Spleen (tissue), 11 donors: Measurements from ENCODE around the gene DHRSX. TPM values are rescaled to one million over a fixed set of nuclear protein-coding genes. Genes with fewer than 3 reads are reported as not detected.

Experiments used
- DNase-seq: peaks from one replicate; pipeline ENCODE4 v3.0.0-alpha.2; 2020
- H3K27ac ChIP-seq, 8 donors: fragments of 200-600 bp; sonication (generic) in 7 of 8; 1 replicate in 4 of 8; 2 replicates in 4 of 8; pipeline versions ENCODE4 v1.5.0 to v1.8.0; 2016 to 2021; ENCODE audit warnings: inconsistent platforms in 4 of 8, mild to moderate bottlenecking in 4 of 8, moderate library complexity in 1 of 8
- H3K27me3 ChIP-seq, 7 donors: fragments of 200-600 bp; sonication (generic) in 6 of 7; replicated peaks in 1 of 7; 1 replicate in 4 of 7; 2 replicates in 3 of 7; pipeline versions ENCODE4 v1.5.0 to v1.8.0; 2016 to 2021; ENCODE audit warnings: inconsistent platforms in 3 of 7, mild to moderate bottlenecking in 1 of 7
- H3K36me3 ChIP-seq, 6 donors: fragments of 200-600 bp; sonication (generic) in 5 of 6; 1 replicate in 4 of 6; 2 replicates in 2 of 6; pipeline versions ENCODE4 v1.5.0 to v1.8.0; 2016 to 2021; ENCODE audit warnings: inconsistent platforms in 2 of 6
- H3K4me1 ChIP-seq, 6 donors: fragments of 200-600 bp; sonication (generic) in 5 of 6; 1 replicate in 3 of 6; 2 replicates in 3 of 6; pipeline versions ENCODE4 v1.5.0 to v1.8.0; 2016 to 2021; ENCODE audit warnings: inconsistent platforms in 3 of 6
- H3K4me3 ChIP-seq, 8 donors: fragments of 200-600 bp; sonication (generic) in 7 of 8; 1 replicate in 4 of 8; 2 replicates in 4 of 8; pipeline versions ENCODE4 v1.5.0 to v1.8.0; 2016 to 2021; ENCODE audit warnings: inconsistent platforms in 4 of 8, mild to moderate bottlenecking in 4 of 8, moderate library complexity in 2 of 8
- H3K9me3 ChIP-seq, 8 donors: fragments of 200-600 bp; sonication (generic) in 7 of 8; 1 replicate in 4 of 8; 2 replicates in 4 of 8; pipeline versions ENCODE4 v1.5.0 to v1.8.0; 2016 to 2021; ENCODE audit warnings: inconsistent platforms in 4 of 8
- CTCF ChIP-seq, 11 experiments: fragments of 200-600 bp in 7 of 11; fragments of 450-650 bp in 4 of 11; sonication (generic) in 4 of 11; IDR thresholded peaks in 8 of 11; conservative IDR thresholded peaks in 3 of 11; 1 replicate in 7 of 11; 2 replicates in 4 of 11; pipeline versions ENCODE4 v1.4.0 to v1.8.0; 2016 to 2021; ENCODE audit warnings: antibody characterized with exemption in 11 of 11, inconsistent platforms in 4 of 11, mild to moderate bottlenecking in 1 of 11
- POLR2A ChIP-seq, 3 donors: fragments of 450-650 bp; IDR thresholded peaks; one replicate each; pipeline ENCODE4 v1.5.1; 2017; ENCODE audit warnings: antibody characterized with exemption in 3 of 3, mild to moderate bottlenecking in 1 of 3
- POLR2AphosphoS5 ChIP-seq, 3 donors: sonication (generic); formaldehyde crosslinking; IDR thresholded peaks; one replicate each; pipeline ENCODE4 v1.5.1; 2017; ENCODE audit warnings: antibody characterized with exemption in 3 of 3
- WGBS, 5 donors: extraction: QIAGEN DNeasy Blood & Tissue Kit in 3 of 5; methylation state at CpG; one replicate each; pipeline versions ENCODE4 v1.1.5 to v1.1.7; 2013 to 2018; 5-methylcytosine and 5-hydroxymethylcytosine counted together
- intact Hi-C: fragments of 100-400 bp; cut with DNase I; formaldehyde crosslinking; loops from one replicate; pipeline ENCODE4 v1.15.0; 2023; ENCODE audit warnings: low total_unique reads
- polyA plus RNA-seq, 3 donors: library from polyadenylated mRNA; stranded (reverse); fragments of 200-250 nt; gene quantifications; one replicate each; pipeline ENCODE4 v1.2.1, GENCODE V29; 2013
- total RNA-seq, 7 donors: library from RNA; depleted of rRNA in 3 of 7; stranded (reverse); fragments of >200 nt in 3 of 7; fragmentation: NEBNext Ultra II Directional in 4 of 7; extraction: Animal tissue kit (Norgen Biotek cat#: 25700) in 4 of 7; gene quantifications; one replicate each; pipeline versions ENCODE4 v1.1.0 to v1.2.1, GENCODE V29; 2016 to 2021
- donor health status: healthy with polysubstance abuse.
- donor health status: DM: no; HTN: no; CAD: no; lungs with moderate emphysema.
- donor health status: DM: no; HTN: no; CAD: no.
- donor health status: Bipolar disorder and iron deficiency.
- donor health status: healthy.
- donor health status: DM: no; HTN: no; CAD: no.
- donor health status: DM: yes; HTN: yes; CAD: no.

The DHRSX gene
- total and polyA plus RNA-seq, 10 donors, result 5.5 to 29.6 (median 23.2) TPM

DNA sequence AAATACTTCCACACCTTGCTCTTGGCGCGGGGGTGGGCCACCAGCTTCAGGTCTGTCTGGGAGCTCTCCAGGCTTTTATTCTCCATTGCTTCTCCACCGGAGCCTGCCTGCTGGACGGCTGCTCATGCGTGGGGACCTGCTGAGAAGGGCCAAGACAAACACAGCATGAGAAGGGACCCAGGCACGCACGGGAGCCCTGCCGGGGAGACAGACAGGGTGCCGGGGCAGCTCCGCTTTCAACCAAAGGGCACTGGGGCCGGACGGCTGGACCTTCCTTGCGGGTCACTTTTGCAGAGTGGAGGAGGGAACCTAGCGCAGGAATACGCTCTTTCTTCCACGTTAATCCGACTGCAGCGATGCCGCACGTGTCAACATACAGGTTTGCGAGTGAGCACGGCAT, 10.1 kb downstream of the DHRSX start:
- DNase-seq, result peak; percentile 76
- TF ChIP-seq POLR2AphosphoS5 (IDR thresholded peaks at IDR 0.05) (no peak), POLR2A (IDR thresholded peaks at IDR 0.05) (no peak), CTCF (IDR thresholded peaks at IDR 0.05 in 8 of 11, conservative IDR thresholded peaks at IDR 0.05 in 3 of 11) (no peak)
- Histone ChIP-seq H3K27me3 (no peaks in the 10 kb centered on the region), H3K36me3 (peaks cover 0 to 87% (median 54%) of the 10 kb centered on the region in 6 donors), H3K27ac (no peak overlapping the region), H3K9me3 (no peaks in the 10 kb centered on the region), H3K4me3 (no peak overlapping the region), H3K4me1 (peaks cover 0 to 32% (median 11%) of the 10 kb centered on the region in 6 donors)
- 95 to 98% (median 96%) methylated on average over 21 to 22 of the region's 22 CpGs for WGBS, 5 donors
- intact Hi-C loops, result loop anchor here (10.0 kb wide), 1 partner anchor 204 kb away; the partner anchor contains the start of gene CD99

DNA sequence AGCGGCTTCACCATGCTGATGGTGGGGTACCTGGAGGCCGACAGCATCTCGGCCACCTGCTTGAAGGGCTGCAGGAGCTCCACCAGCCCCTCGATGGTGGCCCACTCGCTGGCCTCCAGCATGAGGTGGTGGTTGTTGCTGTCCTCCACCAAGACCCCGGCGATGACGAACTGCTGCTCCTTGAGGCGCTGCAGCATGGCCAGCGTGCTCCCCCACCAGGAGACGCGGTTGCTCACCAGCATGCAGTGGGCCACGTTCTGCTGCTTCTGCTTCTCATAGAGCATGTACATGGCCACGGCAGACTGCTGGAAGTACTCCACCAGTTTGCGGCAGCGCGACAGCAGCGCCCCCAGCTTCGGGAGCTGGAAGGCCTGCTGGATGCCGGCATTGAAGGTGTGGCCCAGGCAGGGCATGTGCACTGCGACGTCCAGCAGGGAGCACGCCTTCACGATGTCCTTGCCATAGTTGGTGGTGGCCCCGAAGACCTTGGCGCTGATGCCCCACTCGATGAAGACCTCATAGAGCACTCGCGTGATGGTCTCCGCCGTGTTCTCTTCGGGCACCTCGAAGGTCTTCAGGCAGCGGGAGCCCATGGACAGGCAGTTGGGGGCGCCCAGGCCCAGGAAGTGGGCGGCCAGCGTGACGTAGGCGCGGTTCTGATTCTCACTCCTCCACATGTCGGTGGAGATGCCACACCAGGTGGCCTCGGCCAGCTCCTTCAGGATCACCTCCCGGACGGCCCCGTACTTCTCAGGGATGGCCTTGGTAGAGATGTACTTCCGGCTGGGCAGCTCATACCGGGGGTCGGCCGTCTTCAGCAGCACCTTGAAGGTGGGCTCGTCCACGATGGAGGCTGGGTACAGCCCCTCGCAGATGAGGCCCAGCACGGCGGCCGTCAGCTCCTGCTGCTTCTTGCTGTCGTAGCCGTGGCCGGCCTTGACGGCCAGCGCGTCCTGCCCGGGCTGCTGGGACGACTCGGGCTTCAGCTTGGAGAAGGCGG, 11.0 kb downstream of the DHRSX start:
- Histone ChIP-seq H3K27ac (no peak overlapping the region), H3K36me3 (peaks cover 0 to 82% (median 49%) of the 10 kb centered on the region in 6 donors), H3K4me3 (no peak overlapping the region), H3K27me3 (no peaks in the 10 kb centered on the region), H3K9me3 (no peaks in the 10 kb centered on the region), H3K4me1 (peaks cover 0 to 24% (median 8%) of the 10 kb centered on the region in 6 donors)
- WGBS, 5 donors, result 94 to 99% (median 97%) methylated on average over 37 to 65 of the region's 65 CpGs
- peak; percentile 75 for DNase-seq
- intact Hi-C loops, result loop anchor here (10.0 kb wide), 1 partner anchor 205 kb away; the partner anchor contains the start of gene CD99
- TF ChIP-seq POLR2A (IDR thresholded peaks at IDR 0.05) (no peak), CTCF (IDR thresholded peaks at IDR 0.05 in 8 of 11, conservative IDR thresholded peaks at IDR 0.05 in 3 of 11) (no peak), POLR2AphosphoS5 (IDR thresholded peaks at IDR 0.05) (peak in 1 of 3 donors; percentile 25)

DNA sequence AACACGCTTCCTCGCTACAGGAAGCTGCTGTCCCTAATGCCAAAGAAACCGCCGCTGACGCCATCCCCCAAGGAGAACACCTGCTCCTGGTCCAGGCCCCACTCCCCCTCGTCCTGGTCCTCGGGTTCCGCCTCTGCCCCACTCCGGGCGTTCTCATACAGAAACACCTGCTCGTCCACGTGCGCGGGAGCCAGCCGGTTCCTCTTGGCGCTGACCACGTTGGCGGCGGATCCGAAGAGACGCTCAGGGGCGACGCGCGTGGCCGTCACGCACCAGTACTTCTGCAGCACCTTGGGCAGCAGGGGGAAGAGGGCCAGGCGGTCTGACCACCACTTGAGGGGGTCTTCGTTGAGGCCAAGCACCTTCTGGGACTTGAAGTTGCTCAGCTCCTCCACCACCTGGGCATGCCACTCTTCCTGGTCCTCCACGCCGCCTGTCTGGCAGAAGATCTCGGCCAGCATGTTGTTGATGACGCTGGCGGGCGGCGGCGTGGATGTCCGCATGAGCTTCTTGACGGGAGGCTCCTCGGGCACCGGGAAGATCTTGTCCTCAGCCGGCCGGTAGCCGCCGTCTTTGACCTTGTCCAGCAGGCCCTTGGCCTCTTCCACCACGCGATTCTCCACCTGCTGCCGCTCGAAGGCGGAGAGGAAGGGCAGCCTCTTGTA, 12.0 kb downstream of the DHRSX start:
- H3K4me1 ChIP-seq, result peaks cover 0 to 24% (median 8%) of the 10 kb centered on the region in 6 donors
- peaks cover 0 to 78% (median 49%) of the 10 kb centered on the region in 6 donors for H3K36me3 ChIP-seq
- no peaks in the 10 kb centered on the region for H3K9me3 ChIP-seq
- no peak overlapping the region for H3K27ac ChIP-seq
- TF ChIP-seq CTCF (IDR thresholded peaks at IDR 0.05 in 8 of 11, conservative IDR thresholded peaks at IDR 0.05 in 3 of 11), result no peak
- TF ChIP-seq POLR2AphosphoS5 (IDR thresholded peaks at IDR 0.05), result peak in 1 of 3 donors; percentile 17
- no peaks in the 10 kb centered on the region for H3K27me3 ChIP-seq
- 96 to 98% (median 97%) methylated on average over 45 to 50 of the region's 50 CpGs for WGBS, 5 donors
- no peak overlapping the region for H3K4me3 ChIP-seq
- intact Hi-C loops, result no loop called here
- peak; percentile 75 for DNase-seq
